ENCODE measurements around the gene NPPC.

Gene NPPC

DNA sequence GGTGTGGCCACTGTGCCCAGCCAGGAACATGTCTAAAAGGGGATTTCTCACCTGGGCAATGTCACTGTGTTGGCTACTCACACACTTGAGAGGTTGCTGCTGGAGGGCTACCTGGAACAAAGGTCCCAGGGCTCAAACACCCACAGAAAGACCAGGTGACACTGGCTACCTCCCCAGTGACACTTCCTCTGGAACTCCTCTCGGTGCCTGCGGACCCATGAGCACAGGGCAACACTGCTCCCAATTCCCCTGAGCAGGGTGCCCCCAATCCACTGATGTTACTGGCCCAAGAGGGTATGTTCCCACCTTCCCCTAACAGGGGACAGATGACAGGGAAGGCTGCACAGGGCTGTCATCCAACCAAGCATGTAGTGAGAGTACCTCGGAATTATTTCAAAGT is 5.8 kb downstream of the NPPC start:
- TF ChIP-seq ZFX (IDR thresholded peaks at IDR 0.05) = no peak
- TF ChIP-seq CTCF (conservative IDR thresholded peaks at IDR 0.05) = no peak
- H3K27ac ChIP-seq = no peak overlapping the region

GRCh38 chr2:231919341-231920035 is 6.7 kb downstream of the NPPC start:
- H3K27ac ChIP-seq = no peak overlapping the region
- no peak for TF ChIP-seq ZFX (IDR thresholded peaks at IDR 0.05)
- TF ChIP-seq CTCF (conservative IDR thresholded peaks at IDR 0.05) = no peak

DNA sequence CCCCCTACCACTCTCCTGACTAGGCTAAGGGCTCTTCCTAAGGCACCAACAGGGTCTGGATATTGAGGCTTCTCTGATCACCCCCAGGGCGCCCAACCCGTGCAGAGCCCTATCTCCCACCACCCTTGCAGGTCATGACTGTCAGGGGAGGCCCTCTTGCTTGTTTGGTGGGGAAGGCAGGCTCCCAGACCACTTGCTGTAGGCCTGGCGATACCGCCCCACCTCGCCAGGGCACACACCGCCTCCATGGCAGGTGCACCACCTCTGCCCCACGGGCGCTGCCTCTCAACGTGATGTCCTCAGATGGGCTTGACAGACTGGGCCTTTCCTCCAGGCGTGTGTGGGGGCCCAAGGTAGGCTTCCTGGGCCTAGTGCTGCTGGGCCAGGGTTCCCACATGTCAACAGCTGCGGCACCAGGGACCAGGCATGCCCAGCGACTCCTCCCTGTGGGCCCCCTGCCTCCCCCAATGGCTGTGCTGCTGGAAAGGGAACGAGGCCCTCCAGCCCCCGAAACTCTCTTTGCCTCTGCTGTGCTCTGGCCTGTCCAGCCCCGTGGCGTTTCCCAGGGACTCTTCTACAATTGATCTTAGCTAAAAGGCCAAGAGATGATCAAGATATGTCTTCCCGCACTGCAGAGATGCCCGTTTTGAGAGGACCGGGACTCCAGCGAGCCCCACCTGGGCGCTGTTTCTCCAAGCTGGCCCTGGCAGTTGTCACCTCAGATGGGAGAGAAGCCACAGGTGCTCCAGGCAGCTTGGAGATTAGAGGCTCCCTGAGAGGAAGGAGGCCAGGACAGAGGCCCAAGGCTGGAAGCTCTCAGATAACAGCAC is 7.5 kb downstream of the NPPC start:
- H3K27ac ChIP-seq = no peak overlapping the region
- TF ChIP-seq CTCF (conservative IDR thresholded peaks at IDR 0.05) (no peak), ZFX (IDR thresholded peaks at IDR 0.05) (no peak)

GRCh38 chr2:231917280-231918066 is 8.7 kb downstream of the NPPC start:
- no peak overlapping the region for H3K27ac ChIP-seq
- TF ChIP-seq CTCF (conservative IDR thresholded peaks at IDR 0.05) = no peak

GRCh38 chr2:231914077-231914690 is 12.0 kb downstream of the NPPC start:
- TF ChIP-seq ZFX (IDR thresholded peaks at IDR 0.05) (no peak), CTCF (conservative IDR thresholded peaks at IDR 0.05) (no peak)
- no peak overlapping the region for H3K27ac ChIP-seq

- TF ChIP-seq CTCF (conservative IDR thresholded peaks at IDR 0.05) (no peak), ZFX (IDR thresholded peaks at IDR 0.05) (no peak)
Observed at GRCh38 chr2:231911381-231911780, 14.8 kb downstream of the NPPC start.

More at GRCh38 chr2:231911381-231911780, 14.8 kb downstream of the NPPC start:
- H3K27ac ChIP-seq = no peak overlapping the region

Measured in C4-2B (cell line).